Measurements from ENCODE around the gene MYH13.

Gene MYH13

GRCh38 chr17:10309003-10309974, 63.5 kb downstream of the MYH13 start:
- no peak for DNase-seq (ENCODE audit: low read depth)
- TF ChIP-seq CTCF (IDR thresholded peaks at IDR 0.05; ENCODE audit: insufficient read depth, low read depth, low read length, missing control alignments), result no peak

GRCh38 chr17:10306585-10306984, 66.2 kb downstream of the MYH13 start:
- H3K4me3 ChIP-seq (ENCODE audit: low read length), result no peak overlapping the region
- TF ChIP-seq CTCF (IDR thresholded peaks at IDR 0.05; ENCODE audit: insufficient read depth, low read depth, low read length, missing control alignments), result no peak
- DNase-seq (ENCODE audit: low read depth), result no peak

More at GRCh38 chr17:10309003-10309974, 63.5 kb downstream of the MYH13 start:
- H3K4me3 ChIP-seq (ENCODE audit: low read length), result no peak overlapping the region

- DNase-seq (ENCODE audit: low read depth), result no peak
- no peak for TF ChIP-seq CTCF (IDR thresholded peaks at IDR 0.05; ENCODE audit: insufficient read depth, low read depth, low read length, missing control alignments)
- H3K4me3 ChIP-seq (ENCODE audit: low read length), result no peak overlapping the region
Observed at GRCh38 chr17:10305398-10305797, 67.4 kb downstream of the MYH13 start.

GRCh38 chr17:10304758-10305300, 68.0 kb downstream of the MYH13 start:
- DNase-seq (ENCODE audit: low read depth), result no peak
- H3K4me3 ChIP-seq (ENCODE audit: low read length), result no peak overlapping the region
- TF ChIP-seq CTCF (IDR thresholded peaks at IDR 0.05; ENCODE audit: insufficient read depth, low read depth, low read length, missing control alignments), result no peak

GRCh38 chr17:10297691-10298090, 75.1 kb downstream of the MYH13 start:
- no peak for DNase-seq (ENCODE audit: low read depth)
- no peak overlapping the region for H3K4me3 ChIP-seq (ENCODE audit: low read length)
- TF ChIP-seq CTCF (IDR thresholded peaks at IDR 0.05; ENCODE audit: insufficient read depth, low read depth, low read length, missing control alignments), result no peak

- no peak for TF ChIP-seq CTCF (IDR thresholded peaks at IDR 0.05; ENCODE audit: insufficient read depth, low read depth, low read length, missing control alignments)
- no peak overlapping the region for H3K4me3 ChIP-seq (ENCODE audit: low read length)
- peak; percentile 6 for DNase-seq (ENCODE audit: low read depth)
Observed at GRCh38 chr17:10295728-10296343, 77.0 kb downstream of the MYH13 start.
